Measurements from ENCODE around the gene ARHGAP15. TPM values are rescaled to one million over a fixed set of nuclear protein-coding genes. Genes with fewer than 3 reads are reported as not detected.

Gene ARHGAP15
- polyA plus RNA-seq, 1 donor, result 16.4 TPM

GRCh38 chr2:143357966-143358365, 228.7 kb downstream of the ARHGAP15 start:
- DNase-seq, result no peak
- 0% methylated on average over 1 of the region's 2 CpGs for WGBS (ENCODE audit: insufficient coverage, low lambda C conversion rate)
- no peaks in the 10 kb centered on the region for H3K36me3 ChIP-seq (ENCODE audit: control insufficient read depth, insufficient read depth, low read length)
- no peaks in the 10 kb centered on the region for H3K27me3 ChIP-seq (ENCODE audit: control insufficient read depth, insufficient read depth, low read length)
- no peak overlapping the region for H3K27ac ChIP-seq (ENCODE audit: low read length)
- no peak overlapping the region for H3K4me3 ChIP-seq (ENCODE audit: low read length)
- H3K9me3 ChIP-seq (ENCODE audit: control insufficient read depth, low read depth, low read length), result no peaks in the 10 kb centered on the region
- no peaks in the 10 kb centered on the region for H3K4me1 ChIP-seq (ENCODE audit: control insufficient read depth, insufficient read depth, low read length)

GRCh38 chr2:143361346-143361745, 232.1 kb downstream of the ARHGAP15 start:
- no peak for DNase-seq
- Histone ChIP-seq H3K4me1 (ENCODE audit: control insufficient read depth, insufficient read depth, low read length) (no peaks in the 10 kb centered on the region), H3K4me3 (ENCODE audit: low read length) (no peak overlapping the region), H3K36me3 (ENCODE audit: control insufficient read depth, insufficient read depth, low read length) (no peaks in the 10 kb centered on the region), H3K27me3 (ENCODE audit: control insufficient read depth, insufficient read depth, low read length) (no peaks in the 10 kb centered on the region), H3K9me3 (ENCODE audit: control insufficient read depth, low read depth, low read length) (no peaks in the 10 kb centered on the region), H3K27ac (ENCODE audit: low read length) (no peak overlapping the region)
- 100% methylated on average over 1 of the region's 2 CpGs for WGBS (ENCODE audit: insufficient coverage, low lambda C conversion rate)

- no peak overlapping the region for H3K27ac ChIP-seq (ENCODE audit: low read length)
- no peak for DNase-seq
- H3K9me3 ChIP-seq (ENCODE audit: control insufficient read depth, low read depth, low read length), result no peaks in the 10 kb centered on the region
- H3K27me3 ChIP-seq (ENCODE audit: control insufficient read depth, insufficient read depth, low read length), result no peaks in the 10 kb centered on the region
- no peak overlapping the region for H3K4me3 ChIP-seq (ENCODE audit: low read length)
- 75% methylated on average over 1 of the region's 2 CpGs for WGBS (ENCODE audit: insufficient coverage, low lambda C conversion rate)
- H3K36me3 ChIP-seq (ENCODE audit: control insufficient read depth, insufficient read depth, low read length), result no peaks in the 10 kb centered on the region
- no peaks in the 10 kb centered on the region for H3K4me1 ChIP-seq (ENCODE audit: control insufficient read depth, insufficient read depth, low read length)
Observed at GRCh38 chr2:143371616-143372015, 242.4 kb downstream of the ARHGAP15 start.

GRCh38 chr2:143375384-143375880, 246.2 kb downstream of the ARHGAP15 start:
- Histone ChIP-seq H3K4me1 (ENCODE audit: control insufficient read depth, insufficient read depth, low read length) (no peaks in the 10 kb centered on the region), H3K36me3 (ENCODE audit: control insufficient read depth, insufficient read depth, low read length) (no peaks in the 10 kb centered on the region), H3K4me3 (ENCODE audit: low read length) (no peak overlapping the region), H3K27me3 (ENCODE audit: control insufficient read depth, insufficient read depth, low read length) (no peaks in the 10 kb centered on the region), H3K27ac (ENCODE audit: low read length) (no peak overlapping the region), H3K9me3 (ENCODE audit: control insufficient read depth, low read depth, low read length) (no peaks in the 10 kb centered on the region)
- DNase-seq, result no peak
- WGBS (ENCODE audit: insufficient coverage, low lambda C conversion rate), result 100% methylated on average over 1 of the region's 3 CpGs

- H3K36me3 ChIP-seq (ENCODE audit: control insufficient read depth, insufficient read depth, low read length), result no peaks in the 10 kb centered on the region
- DNase-seq, result no peak
- no peak overlapping the region for H3K4me3 ChIP-seq (ENCODE audit: low read length)
- H3K27ac ChIP-seq (ENCODE audit: low read length), result no peak overlapping the region
- no peaks in the 10 kb centered on the region for H3K9me3 ChIP-seq (ENCODE audit: control insufficient read depth, low read depth, low read length)
- no peaks in the 10 kb centered on the region for H3K27me3 ChIP-seq (ENCODE audit: control insufficient read depth, insufficient read depth, low read length)
- no peaks in the 10 kb centered on the region for H3K4me1 ChIP-seq (ENCODE audit: control insufficient read depth, insufficient read depth, low read length)
- 100% methylated on average over 1 of the region's 2 CpGs for WGBS (ENCODE audit: insufficient coverage, low lambda C conversion rate)
Observed at GRCh38 chr2:143378996-143379395, 249.8 kb downstream of the ARHGAP15 start.

- Histone ChIP-seq H3K27me3 (ENCODE audit: control insufficient read depth, insufficient read depth, low read length) (no peaks in the 10 kb centered on the region), H3K9me3 (ENCODE audit: control insufficient read depth, low read depth, low read length) (no peaks in the 10 kb centered on the region), H3K36me3 (ENCODE audit: control insufficient read depth, insufficient read depth, low read length) (no peaks in the 10 kb centered on the region), H3K4me3 (ENCODE audit: low read length) (no peak overlapping the region), H3K27ac (ENCODE audit: low read length) (no peak overlapping the region), H3K4me1 (ENCODE audit: control insufficient read depth, insufficient read depth, low read length) (no peaks in the 10 kb centered on the region)
- no peak for DNase-seq
- WGBS (ENCODE audit: insufficient coverage, low lambda C conversion rate), result no CpG with 5 or more reads among the region's 1 CpG
Observed at GRCh38 chr2:143379955-143380354, 250.7 kb downstream of the ARHGAP15 start.

GRCh38 chr2:143382573-143382972, 253.4 kb downstream of the ARHGAP15 start:
- no peaks in the 10 kb centered on the region for H3K36me3 ChIP-seq (ENCODE audit: control insufficient read depth, insufficient read depth, low read length)
- H3K27ac ChIP-seq (ENCODE audit: low read length), result no peak overlapping the region
- H3K4me3 ChIP-seq (ENCODE audit: low read length), result no peak overlapping the region
- WGBS (ENCODE audit: insufficient coverage, low lambda C conversion rate), result no CpG with 5 or more reads among the region's 8 CpGs
- H3K27me3 ChIP-seq (ENCODE audit: control insufficient read depth, insufficient read depth, low read length), result no peaks in the 10 kb centered on the region
- no peaks in the 10 kb centered on the region for H3K9me3 ChIP-seq (ENCODE audit: control insufficient read depth, low read depth, low read length)
- no peak for DNase-seq
- H3K4me1 ChIP-seq (ENCODE audit: control insufficient read depth, insufficient read depth, low read length), result no peaks in the 10 kb centered on the region

- 80% methylated on average over 1 of the region's 2 CpGs for WGBS (ENCODE audit: insufficient coverage, low lambda C conversion rate)
- no peaks in the 10 kb centered on the region for H3K36me3 ChIP-seq (ENCODE audit: control insufficient read depth, insufficient read depth, low read length)
- H3K27ac ChIP-seq (ENCODE audit: low read length), result no peak overlapping the region
- no peak for DNase-seq
- H3K4me1 ChIP-seq (ENCODE audit: control insufficient read depth, insufficient read depth, low read length), result no peaks in the 10 kb centered on the region
- no peaks in the 10 kb centered on the region for H3K9me3 ChIP-seq (ENCODE audit: control insufficient read depth, low read depth, low read length)
- no peak overlapping the region for H3K4me3 ChIP-seq (ENCODE audit: low read length)
- no peaks in the 10 kb centered on the region for H3K27me3 ChIP-seq (ENCODE audit: control insufficient read depth, insufficient read depth, low read length)
Observed at GRCh38 chr2:143383016-143383415, 253.8 kb downstream of the ARHGAP15 start.

GRCh38 chr2:143384111-143384510, 254.9 kb downstream of the ARHGAP15 start:
- H3K36me3 ChIP-seq (ENCODE audit: control insufficient read depth, insufficient read depth, low read length), result no peaks in the 10 kb centered on the region
- 89% methylated on average over 6 of the region's 6 CpGs for WGBS (ENCODE audit: insufficient coverage, low lambda C conversion rate)
- no peak overlapping the region for H3K4me3 ChIP-seq (ENCODE audit: low read length)
- DNase-seq, result no peak
- no peaks in the 10 kb centered on the region for H3K4me1 ChIP-seq (ENCODE audit: control insufficient read depth, insufficient read depth, low read length)
- no peak overlapping the region for H3K27ac ChIP-seq (ENCODE audit: low read length)
- H3K27me3 ChIP-seq (ENCODE audit: control insufficient read depth, insufficient read depth, low read length), result no peaks in the 10 kb centered on the region
- no peaks in the 10 kb centered on the region for H3K9me3 ChIP-seq (ENCODE audit: control insufficient read depth, low read depth, low read length)

GRCh38 chr2:143390171-143390570, 261.0 kb downstream of the ARHGAP15 start:
- 80% methylated on average over 1 of the region's 6 CpGs for whole genome bisulfite sequencing (ENCODE audit: insufficient coverage, low lambda C conversion rate)

GRCh38 chr2:143392358-143392757, 263.1 kb downstream of the ARHGAP15 start:
- no peaks in the 10 kb centered on the region for H3K4me1 ChIP-seq (ENCODE audit: control insufficient read depth, insufficient read depth, low read length)
- H3K36me3 ChIP-seq (ENCODE audit: control insufficient read depth, insufficient read depth, low read length), result no peaks in the 10 kb centered on the region
- H3K4me3 ChIP-seq (ENCODE audit: low read length), result no peak overlapping the region
- no peaks in the 10 kb centered on the region for H3K27me3 ChIP-seq (ENCODE audit: control insufficient read depth, insufficient read depth, low read length)
- no peaks in the 10 kb centered on the region for H3K9me3 ChIP-seq (ENCODE audit: control insufficient read depth, low read depth, low read length)
- DNase-seq, result no peak
- H3K27ac ChIP-seq (ENCODE audit: low read length), result no peak overlapping the region

More at GRCh38 chr2:143390171-143390570, 261.0 kb downstream of the ARHGAP15 start:
- Histone ChIP-seq H3K9me3 (ENCODE audit: control insufficient read depth, low read depth, low read length) (no peaks in the 10 kb centered on the region), H3K36me3 (ENCODE audit: control insufficient read depth, insufficient read depth, low read length) (no peaks in the 10 kb centered on the region), H3K27me3 (ENCODE audit: control insufficient read depth, insufficient read depth, low read length) (no peaks in the 10 kb centered on the region), H3K27ac (ENCODE audit: low read length) (no peak overlapping the region), H3K4me3 (ENCODE audit: low read length) (no peak overlapping the region), H3K4me1 (ENCODE audit: control insufficient read depth, insufficient read depth, low read length) (no peaks in the 10 kb centered on the region)
- DNase-seq, result no peak

Data from large intestine (tissue), 3 donors.